Posterior cingulate gyrus (tissue), 11 donors: Measurements from ENCODE around the gene NOL4L.

Experiments used
- DNase-seq, 10 donors: peaks; one replicate each; pipeline versions ENCODE4 v3.0.0 to v3.0.0-alpha.2; 2020 to 2021; ENCODE audit warnings: mixed read lengths in 3 of 10
- intact Hi-C: fragments of 100-400 bp; cut with DNase I; formaldehyde crosslinking; loops from one replicate; pipeline ENCODE4 v1.15.1; 2023

The NOL4L gene

GRCh38 chr20:32585011-32585585 is at the start of gene NOL4L:
Gene NOL4L (minus strand): TSS chr20:32585333. CDS start chr20:32584890, 443 bp downstream.
- peak in 7 of 10 donors; percentile 37 to 91 (median 74) for DNase-seq
- intact Hi-C loops: no loop called here

- DNase-seq: peak in 1 of 10 donors; percentile 29
- intact Hi-C loops: no loop called here
These were observed 49.1 kb upstream of the NOL4L start for GRCh38 chr20:32634041-32634805.

GRCh38 chr20:32632461-32633354 is 47.6 kb upstream of the NOL4L start:
- intact Hi-C loops: no loop called here
- DNase-seq: peak in 1 of 10 donors; percentile 37

GRCh38 chr20:32631933-32632460 is 46.9 kb upstream of the NOL4L start:
- peak in 1 of 10 donors; percentile 47 for DNase-seq

GRCh38 chr20:32629813-32630212 is 44.7 kb upstream of the NOL4L start:
- peak in 1 of 10 donors; percentile 44 for DNase-seq

More at GRCh38 chr20:32631933-32632460, 46.9 kb upstream of the NOL4L start:
- intact Hi-C loops: no loop called here

GRCh38 chr20:32628960-32629530 is 43.9 kb upstream of the NOL4L start:
- peak in 1 of 10 donors; percentile 58 for DNase-seq

More at GRCh38 chr20:32629813-32630212, 44.7 kb upstream of the NOL4L start:
- intact Hi-C loops: no loop called here

GRCh38 chr20:32626859-32627636 is 41.9 kb upstream of the NOL4L start:
- DNase-seq: peak; percentile 55 to 96 (median 68)
- intact Hi-C loops: no loop called here

More at GRCh38 chr20:32628960-32629530, 43.9 kb upstream of the NOL4L start:
- intact Hi-C loops: no loop called here

GRCh38 chr20:32626407-32626806 is 41.3 kb upstream of the NOL4L start:
- no peak for DNase-seq
- intact Hi-C loops: no loop called here

GRCh38 chr20:32625996-32626395 is 40.9 kb upstream of the NOL4L start:
- no peak for DNase-seq
- intact Hi-C loops: no loop called here

- intact Hi-C loops: no loop called here
- DNase-seq: no peak
These were observed 39.7 kb upstream of the NOL4L start for GRCh38 chr20:32624687-32625345.

- intact Hi-C loops: no loop called here
These were observed 38.6 kb upstream of the NOL4L start for GRCh38 chr20:32623667-32624157.

GRCh38 chr20:32622585-32623468 is 37.7 kb upstream of the NOL4L start:
- intact Hi-C loops: no loop called here
- DNase-seq: no peak

More at GRCh38 chr20:32623667-32624157, 38.6 kb upstream of the NOL4L start:
- no peak for DNase-seq

- intact Hi-C loops: no loop called here
- DNase-seq: no peak
These were observed 36.9 kb upstream of the NOL4L start for GRCh38 chr20:32621891-32622584.

GRCh38 chr20:32621071-32621890 is 36.1 kb upstream of the NOL4L start:
- DNase-seq: no peak
- intact Hi-C loops: no loop called here

GRCh38 chr20:32619586-32619985 is 34.5 kb upstream of the NOL4L start:
- peak in 1 of 10 donors; percentile 56 for DNase-seq
- intact Hi-C loops: no loop called here

GRCh38 chr20:32614772-32615171 is 29.6 kb upstream of the NOL4L start:
- intact Hi-C loops: no loop called here
- no peak for DNase-seq
